HG03064 (cell line): ENCODE results near the gene CCL26.

Experiments
- ATAC-seq: cut with Tn5 transposase; IDR thresholded peaks from one replicate; pipeline ENCODE4 v1.9.1; 2021; ENCODE audit warnings: low read depth; ENCODE audit not compliant: unreplicated experiment

CCL26 gene, protein sequence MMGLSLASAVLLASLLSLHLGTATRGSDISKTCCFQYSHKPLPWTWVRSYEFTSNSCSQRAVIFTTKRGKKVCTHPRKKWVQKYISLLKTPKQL

DNA sequence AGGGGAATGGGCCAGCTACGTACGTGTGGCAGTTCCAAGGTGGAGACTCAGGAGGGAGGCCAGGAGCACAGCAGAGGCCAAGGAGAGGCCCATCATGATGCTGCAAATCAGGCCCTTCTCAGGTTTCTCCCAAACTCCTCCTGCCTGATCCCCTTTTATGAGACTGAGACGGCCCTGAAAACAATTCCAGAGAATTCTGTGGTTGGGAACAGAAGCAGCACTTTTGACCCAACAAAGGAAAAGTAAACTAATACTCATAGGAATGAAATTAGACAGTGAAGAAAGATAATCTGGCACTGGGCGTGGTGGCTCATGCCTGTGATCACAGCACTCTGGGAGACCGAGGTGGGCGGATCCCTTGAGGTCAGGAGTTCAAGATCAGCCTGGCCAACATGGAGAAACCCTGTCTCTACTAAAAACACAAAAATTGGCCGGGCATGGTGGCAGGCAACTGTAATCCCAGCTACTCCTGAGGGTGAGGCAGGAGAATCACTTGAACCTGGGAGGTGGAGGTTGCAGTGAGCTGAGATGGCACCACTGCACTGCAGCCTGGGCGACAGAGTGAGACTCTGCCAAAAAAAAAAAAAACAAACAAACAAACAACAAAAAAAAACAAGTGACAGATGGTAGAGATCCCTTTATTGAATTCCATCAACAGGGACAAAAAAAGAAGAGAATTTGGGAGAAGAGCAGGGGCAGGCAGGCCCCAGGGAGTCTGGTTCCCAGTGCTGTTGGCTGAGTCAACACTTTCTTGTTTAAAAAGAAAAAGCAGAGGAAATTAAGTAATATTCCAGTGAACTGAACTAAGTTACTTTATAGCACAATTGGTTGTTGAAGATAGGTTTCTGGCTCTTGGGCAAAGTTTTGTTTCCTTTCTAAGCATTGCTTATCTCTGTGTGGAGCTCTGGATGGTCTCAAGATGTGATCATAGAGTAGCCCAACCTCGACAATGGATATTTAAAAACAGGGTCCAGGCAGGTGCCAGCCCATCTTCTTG lies at the start of gene CCL26:
CCL26 (minus strand) TSS at position 131 of the 997 bp plus-strand sequence; CDS start at position 96, 35 bp downstream.
- ATAC-seq, result no peak

DNA sequence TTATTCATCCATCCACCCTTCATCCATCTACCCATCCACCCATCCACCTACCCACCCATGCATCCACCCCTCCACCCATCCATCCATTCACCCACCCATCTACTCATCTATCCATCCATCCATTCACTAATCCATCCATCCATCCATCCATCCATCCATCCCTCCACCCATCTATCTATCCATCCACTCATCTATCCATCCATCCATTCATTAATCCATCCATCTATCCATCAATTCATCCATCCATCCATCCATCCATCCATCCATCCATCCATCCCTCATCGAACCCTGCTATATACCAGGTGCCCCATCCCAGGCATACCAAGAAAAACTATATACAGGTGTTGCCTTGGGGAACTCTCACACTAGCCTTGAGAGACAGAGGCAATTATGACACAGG lies 48.7 kb upstream of the CCL26 start:
- ATAC-seq, result no peak

DNA sequence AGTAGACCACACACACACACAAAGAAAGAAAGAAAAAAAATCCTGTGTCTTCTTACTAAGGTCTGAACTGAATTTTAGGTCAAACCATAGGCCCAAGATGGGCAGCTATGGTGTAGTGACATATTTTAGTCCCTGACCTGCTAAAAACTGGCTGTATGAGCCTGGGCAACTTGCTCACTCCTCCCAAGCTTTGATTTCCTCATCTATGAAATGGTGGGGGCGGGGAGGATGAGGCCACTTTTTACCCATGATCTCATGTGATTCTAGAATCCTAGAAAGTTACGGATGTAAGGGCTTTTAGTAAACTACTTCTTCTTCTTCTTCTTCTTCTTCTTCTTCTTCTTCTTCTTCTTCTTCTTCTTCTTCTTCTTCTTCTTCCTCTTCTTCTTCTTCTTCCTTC lies 47.7 kb upstream of the CCL26 start:
- ATAC-seq, result no peak

DNA sequence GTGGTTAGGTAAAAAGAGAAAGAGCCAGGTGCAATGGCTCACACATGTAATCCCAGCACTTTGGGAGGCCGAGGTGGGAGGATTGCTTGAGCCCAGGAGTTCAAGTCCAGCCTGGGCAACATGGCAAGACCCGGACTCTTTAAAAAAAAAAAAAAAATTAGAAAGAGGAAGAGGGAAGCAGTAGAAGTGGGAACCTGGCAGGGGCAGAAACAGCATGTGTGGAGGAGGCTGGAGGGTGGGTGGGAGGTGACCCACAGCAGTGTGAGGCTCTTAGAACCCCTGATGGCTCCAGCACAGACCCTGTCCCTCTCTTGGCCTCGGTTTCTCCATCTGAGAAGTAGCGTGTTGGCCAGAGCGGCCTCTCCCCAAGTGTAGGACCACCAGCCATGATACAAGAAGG lies 46.5 kb upstream of the CCL26 start:
- no peak for ATAC-seq

DNA sequence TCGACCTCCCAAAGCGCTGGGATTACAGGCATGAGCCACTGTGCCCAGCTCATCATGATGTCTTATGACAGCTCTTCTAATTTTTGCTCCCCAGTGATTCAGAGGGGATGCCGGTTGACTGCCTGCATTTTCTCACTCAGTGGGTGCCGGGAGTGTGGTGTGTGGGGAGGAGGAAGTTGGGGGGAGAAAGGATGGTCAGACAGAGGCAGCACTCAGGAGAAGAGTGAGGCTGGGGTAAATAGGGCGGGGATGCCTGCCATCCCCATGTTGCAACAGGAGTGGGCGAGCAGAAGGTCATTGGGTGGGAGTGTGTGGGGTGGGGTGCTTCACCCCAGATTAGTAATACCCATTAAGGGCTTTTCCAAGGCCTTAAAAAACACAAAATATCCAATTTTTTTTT lies 45.1 kb upstream of the CCL26 start:
- no peak for ATAC-seq

DNA sequence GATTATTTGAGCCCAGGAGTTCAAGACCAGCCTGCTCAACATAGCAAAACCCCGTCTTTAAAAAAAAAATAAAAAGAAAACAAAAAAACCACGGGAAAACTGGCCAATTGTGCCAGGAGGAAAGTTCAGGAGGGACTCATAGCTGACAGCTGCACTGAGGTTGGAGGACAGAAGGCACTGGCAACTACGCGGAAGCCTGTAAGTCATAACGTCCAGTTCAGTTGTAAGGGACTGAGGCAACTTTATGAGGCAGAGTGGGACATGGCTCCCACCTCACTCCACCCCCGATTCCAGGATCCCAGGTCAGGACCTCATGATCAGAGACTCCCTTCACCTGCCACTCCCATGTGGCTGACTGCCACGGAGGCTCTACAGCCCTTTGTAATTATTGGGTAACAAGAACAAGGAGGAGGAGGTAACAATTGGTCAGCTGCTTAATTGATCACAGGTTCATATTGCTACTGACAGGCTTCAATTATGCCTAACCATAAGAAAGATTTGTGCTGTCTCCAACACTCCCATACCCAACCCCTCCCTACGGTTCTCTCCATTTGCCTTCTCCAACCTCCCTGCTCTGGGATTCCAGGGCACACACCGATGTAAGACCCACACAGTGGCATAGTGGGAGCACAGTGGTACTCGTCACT lies 43.5 kb upstream of the CCL26 start:
- no peak for ATAC-seq

DNA sequence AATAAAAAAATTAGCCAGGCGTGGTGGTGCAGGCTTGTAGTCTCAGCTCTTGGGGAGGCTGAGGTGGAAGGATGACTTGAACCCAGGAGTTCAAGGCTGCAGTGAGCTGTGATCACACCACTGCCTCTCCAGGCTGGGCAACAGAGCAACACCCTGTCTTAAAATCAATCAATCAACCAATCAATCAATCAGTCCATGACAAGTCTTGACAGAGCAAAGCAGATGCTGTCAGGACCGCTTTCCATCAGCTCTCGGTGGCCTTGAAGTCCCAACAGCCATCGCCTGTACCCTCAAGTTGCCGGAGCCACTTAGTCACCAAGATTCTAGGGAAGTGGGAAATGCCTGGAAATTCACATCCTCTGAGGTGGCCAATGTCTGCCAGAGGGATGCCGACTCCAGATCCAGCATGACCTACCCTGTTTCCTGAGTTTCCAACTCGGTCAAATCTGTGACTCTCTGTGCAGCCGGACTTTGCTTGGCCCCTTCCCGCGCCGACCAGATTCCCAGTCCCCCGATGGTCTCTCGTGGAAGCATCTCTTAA lies 42.5 kb upstream of the CCL26 start:
- ATAC-seq, result no peak

DNA sequence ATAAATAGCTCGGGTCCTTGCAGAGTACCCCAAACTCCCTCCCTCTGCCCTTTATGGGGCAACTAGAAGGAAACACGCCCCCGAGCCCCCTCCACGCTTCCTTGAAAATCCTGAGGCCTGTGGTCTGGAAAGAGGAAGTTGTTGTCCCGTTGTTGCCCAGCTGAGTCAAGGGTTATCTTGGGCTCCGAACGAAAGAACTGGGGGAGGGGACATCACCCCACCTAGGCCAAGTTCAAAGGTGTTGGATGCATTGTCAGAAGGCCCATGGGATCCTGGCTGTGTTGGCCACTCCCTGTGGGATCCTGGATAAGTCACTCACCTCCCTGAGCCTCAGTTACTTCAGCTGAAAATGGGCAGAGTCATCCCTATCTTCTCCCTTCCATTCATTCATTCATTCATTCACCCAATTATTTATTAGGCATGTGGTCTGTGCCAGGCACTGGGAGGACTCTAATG lies 41.8 kb upstream of the CCL26 start, which contains the start of gene CCL24:
CCL24 (minus strand) TSS at position 26 of the 456 bp plus-strand sequence. CDS start 91 bp downstream, outside the sequence.
- ATAC-seq, result no peak

DNA sequence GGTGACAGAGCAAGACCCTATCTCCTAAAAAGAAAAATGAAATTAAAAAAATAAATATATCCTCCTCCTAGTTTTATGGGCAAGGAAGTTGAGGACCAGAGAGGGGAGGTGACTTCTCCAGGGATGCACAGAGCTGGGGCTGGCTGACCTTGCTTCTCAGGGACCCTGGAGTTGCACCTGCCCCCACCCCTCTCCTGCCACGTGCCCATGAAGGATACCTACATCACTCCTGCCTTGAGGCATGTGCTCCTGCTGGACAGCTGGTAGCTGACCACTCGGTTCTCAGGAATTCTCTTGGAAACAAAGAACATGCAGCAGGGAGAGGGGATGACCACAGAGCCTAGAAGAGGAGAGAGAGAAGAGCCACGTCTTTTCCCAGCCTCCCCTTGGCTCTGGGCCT lies 41.1 kb upstream of the CCL26 start:
- no peak for ATAC-seq

DNA sequence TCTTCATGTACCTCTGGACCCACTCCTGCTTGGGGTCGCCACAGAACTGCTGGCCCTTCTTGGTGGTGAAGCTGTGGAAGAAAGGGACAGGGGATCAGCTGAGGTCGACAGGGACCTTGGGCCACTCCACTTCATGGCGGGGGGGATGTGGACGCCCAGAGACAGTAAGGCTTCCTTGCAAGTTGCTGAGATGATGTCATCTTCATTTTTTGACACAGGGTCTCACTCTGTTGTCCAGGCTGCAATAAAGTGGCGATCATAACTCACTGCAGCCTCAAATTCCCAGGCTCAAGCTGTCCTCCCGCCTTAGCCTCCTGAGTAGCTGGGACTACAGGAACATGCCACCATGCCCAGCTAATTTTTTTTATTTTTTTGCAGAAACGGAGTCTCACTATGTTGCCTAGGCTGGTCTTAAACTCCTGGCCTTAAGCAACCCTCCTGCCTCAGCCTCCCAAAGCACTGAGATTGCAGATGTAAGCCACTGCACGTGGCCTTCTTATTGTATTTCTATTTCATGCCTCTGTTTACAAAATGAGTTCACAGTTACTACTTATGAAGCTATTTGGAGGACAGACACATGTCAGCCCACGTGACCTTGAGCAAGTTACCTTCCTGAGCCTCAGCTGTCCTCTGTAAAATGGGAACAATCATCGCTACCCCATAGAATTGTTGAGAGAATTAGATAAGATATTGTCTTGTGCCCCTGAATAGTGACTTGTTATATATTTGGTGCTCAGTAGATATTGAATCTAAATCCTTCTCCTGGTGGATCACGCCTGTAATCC lies 40.1 kb upstream of the CCL26 start:
- no peak for ATAC-seq

DNA sequence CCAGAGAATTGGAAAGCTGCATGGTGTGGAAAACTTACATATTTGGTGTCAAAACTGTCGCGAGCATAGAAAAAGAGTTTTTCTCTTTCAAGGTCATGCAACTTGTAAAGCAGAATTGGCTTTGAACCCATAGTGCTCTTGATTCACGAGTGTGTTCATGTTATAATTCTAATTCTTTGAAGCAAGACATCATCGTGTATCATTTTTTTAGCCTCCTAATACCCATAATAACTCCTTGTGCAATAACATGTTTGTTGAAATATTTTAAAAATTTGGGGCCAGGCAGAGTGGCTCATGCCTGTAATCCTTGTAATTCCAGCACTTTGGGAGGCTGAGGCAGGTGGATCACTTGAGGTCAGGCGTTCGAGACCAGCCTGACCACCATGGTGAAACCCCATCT lies 37.4 kb upstream of the CCL26 start:
- no peak for ATAC-seq

DNA sequence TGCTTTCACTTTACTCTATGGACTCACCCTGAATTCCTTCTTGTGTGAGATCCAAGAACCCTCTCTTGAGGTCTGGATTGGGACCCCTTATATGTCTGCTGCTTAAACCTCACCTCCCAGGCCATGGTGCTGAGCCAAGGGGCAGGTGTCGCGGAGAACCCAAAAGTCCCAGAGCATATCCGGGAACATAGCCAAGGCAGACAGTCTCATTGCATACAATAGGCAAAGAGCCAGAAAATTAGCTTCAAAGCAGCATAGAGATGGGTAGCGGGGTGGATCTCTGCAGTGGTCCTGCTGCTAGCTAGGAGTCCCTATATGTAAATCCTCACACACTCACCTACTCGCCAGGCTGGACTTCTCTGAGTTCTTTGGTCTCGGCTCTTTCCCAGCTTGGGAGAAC lies 36.1 kb upstream of the CCL26 start:
- no peak for ATAC-seq

DNA sequence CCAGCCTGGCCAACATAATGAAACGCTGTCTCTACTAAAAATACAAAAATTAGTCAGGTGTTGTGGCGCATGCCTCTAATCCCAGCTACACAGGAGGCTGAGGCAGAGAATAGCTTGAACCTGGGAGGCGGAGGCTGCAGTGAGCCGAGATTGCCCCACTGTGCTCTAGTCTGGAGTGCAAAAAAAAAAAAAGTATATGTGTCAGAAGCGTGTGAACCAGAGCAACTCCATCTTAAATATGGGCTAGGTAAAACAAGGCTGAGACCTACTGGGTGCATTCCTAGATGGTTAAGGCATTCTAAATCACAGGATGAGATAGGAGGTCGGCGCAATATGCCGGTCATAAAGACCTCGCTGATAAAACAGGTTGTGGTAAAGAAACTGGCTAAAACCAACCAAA lies 35.4 kb upstream of the CCL26 start:
- no peak for ATAC-seq

DNA sequence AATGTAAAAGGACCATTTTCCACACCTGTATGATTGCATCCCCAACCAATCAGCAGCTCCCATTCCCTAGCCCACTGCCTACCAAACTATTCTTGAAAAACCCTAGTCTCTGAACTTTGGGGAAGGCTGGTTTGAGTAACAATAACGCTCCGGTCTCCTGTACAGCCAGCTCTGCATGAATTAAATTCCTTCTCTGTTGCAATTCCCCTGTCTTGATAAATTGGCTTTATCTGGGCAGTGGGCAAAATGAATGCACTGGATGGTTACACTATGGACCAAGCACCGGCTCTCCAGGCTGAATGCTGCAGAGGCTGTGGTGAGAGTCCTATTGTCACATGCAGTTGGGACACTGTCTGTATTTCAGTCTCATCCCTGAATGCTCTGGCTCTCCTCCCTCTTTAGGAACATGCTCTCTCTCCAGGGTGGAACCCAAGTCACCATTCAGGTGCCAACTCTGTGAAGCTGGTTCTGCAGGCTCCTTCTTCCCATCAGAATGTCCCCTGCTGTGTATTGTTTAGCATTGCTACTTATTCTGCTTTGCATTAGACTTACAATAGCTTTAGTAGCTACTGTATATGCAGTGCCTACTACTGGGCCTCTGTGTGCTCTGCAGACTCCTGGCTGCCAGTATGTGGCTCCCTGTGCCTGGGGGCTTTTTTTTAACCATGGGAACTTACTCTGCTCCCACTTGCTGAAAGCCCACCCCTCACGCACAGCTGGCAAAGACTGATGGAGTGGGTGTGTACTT lies 34.7 kb upstream of the CCL26 start:
- no peak for ATAC-seq

DNA sequence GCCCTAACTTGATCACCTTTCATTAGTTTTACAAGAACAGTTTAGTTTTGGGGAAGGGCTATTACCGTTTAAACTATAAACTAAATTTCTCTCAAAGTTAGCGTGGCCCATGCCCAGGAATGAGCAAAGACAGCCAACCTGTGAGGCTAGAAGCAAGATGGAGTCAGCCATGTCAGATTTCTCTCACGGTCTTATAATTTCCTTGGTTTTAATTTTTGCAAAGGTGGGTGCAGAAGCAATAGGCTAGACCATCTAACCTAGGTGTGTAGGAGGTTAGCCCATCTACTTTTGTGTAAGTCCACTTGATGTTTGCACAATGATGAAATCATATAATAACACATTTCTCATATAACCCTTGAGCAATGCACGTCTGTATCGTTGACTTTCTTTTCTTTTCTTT lies 32.7 kb upstream of the CCL26 start:
- ATAC-seq, result no peak

DNA sequence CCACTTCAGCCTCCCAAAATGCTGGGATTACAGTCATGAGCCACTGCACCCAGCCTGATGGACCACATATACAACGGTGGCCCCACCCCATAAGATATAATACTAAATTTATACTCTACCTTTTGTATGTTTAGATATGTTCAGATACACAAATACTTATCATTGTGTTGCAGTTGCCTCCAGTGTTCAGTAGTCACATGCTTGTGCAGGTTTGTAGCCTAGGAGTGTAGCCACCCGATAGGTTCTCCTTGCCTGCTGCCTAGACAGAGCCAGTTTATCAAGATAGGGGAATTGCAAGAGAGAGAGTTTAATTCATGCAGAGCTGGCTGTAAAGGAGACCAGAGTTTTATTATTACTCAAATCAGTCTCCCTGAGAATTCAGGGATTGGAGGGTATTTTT lies 32.0 kb upstream of the CCL26 start:
- no peak for ATAC-seq

DNA sequence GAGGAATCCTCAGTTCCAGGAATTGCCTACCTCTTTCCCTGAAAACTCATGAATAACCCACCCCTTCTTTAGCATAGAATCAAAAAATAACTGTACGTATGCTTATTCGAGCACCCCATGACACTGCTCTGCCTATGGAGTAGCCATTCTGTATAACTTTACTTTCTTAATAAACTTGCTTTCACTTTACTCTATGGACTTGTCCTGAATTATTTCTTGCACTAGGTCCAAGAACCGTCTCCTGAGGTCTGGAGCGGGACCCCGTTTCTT lies 30.5 kb upstream of the CCL26 start:
- ATAC-seq, result no peak

DNA sequence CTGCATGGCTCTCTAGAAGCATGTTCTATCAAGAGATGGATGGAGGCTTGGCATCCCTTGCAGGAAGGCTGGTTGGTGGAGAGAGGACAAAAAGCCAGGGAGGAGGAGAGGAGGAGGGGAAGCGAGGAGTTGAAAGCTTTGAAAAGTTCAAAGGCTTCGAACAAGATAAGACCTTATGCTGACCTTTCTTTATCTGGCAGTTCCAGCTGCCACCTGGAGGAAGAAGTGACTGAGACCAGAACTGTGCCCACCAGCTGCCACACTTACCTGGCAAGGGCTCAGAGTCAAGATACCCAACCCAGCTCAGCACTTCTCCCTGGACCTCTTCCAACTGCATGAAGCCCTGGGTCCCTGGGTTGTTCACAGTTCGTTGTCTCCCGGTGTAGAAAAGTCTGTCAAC lies 26.8 kb upstream of the CCL26 start:
- no peak for ATAC-seq

DNA sequence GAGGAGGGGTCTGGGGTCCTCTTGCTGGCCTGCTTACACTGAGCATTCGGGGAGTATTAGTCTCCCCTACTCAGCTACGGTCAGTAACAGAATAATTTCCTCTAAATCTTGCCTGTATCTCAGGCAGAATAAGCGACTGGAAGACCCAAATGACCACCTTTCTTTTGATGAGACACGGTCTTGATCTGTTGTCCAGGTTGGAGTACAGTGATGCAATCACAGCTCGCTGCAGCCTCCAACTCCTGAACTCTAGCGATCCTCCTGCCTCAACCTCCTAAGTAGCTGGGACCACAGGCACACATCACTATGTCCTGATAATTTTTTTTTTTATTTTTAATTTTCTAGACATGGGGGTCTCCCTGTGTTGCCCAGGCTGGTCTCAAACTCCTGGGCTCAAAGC lies 24.4 kb upstream of the CCL26 start:
- ATAC-seq, result no peak

DNA sequence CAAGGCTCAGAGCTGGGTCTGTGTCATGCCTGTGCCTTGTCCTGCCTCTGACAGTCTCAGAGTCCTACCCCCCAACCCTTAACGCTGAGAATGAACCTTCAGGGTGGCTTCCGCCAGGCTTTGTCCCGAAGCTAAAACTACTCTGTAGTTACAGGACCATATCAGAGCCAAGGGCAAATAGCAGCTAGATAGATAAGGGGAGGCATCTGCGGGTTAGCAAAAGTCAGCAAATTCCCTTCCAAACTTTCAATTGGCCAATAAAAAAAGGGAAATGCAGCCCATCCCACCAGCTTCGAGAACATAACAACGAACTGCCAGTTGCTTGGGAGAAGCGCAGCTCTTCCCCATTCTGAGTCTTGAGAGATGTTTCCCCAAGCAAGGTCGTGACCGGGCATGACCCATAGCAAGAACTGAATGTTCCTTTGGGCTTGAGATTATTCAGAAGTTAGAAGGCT lies 23.8 kb upstream of the CCL26 start:
- ATAC-seq, result no peak
